OCI-LY1 (cell line): ENCODE data around the gene BCHE.

ENCODE experiments used
- EZH2 ChIP-seq: fragments of 200-600 bp; sonication (generic), shearing (Covaris generic); IDR thresholded peaks from 2 replicates; pipeline ENCODE4 v1.8.0; 2017; ENCODE audit warnings: borderline replicate concordance, mixed run types, mild to moderate bottlenecking, antibody characterized with exemption, low read length, moderate library complexity, mixed read lengths
- TF ChIP-seq, protein P1 (sequence below): fragments of 200-600 bp; sonication (generic), shearing (Covaris generic); IDR thresholded peaks from 2 replicates; pipeline ENCODE4 v1.5.1; 2017; ENCODE audit warnings: mild to moderate bottlenecking, antibody characterized with exemption, low read length, moderate library complexity, mixed read lengths

DNA sequence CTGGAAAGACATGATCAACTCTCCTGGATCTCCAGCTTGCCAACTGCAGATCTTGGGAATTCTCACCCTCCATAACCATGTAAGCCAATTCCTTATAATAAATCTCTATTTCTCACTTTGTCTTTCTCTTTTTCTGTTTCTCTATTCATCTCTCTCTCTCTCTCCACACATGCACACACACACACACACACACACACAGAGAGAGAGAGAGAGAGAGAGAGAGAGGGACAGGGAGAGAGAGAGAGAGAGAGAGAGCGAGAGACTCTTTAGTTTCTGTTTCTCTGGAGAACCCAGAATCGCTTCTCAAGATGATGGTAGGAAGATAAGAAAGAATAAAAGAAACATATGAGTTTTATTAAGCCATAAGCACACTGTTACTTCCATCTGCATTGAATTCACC is 111.9 kb downstream of the BCHE start:
- no peak for TF ChIP-seq EZH2
- TF ChIP-seq, protein P1, sequence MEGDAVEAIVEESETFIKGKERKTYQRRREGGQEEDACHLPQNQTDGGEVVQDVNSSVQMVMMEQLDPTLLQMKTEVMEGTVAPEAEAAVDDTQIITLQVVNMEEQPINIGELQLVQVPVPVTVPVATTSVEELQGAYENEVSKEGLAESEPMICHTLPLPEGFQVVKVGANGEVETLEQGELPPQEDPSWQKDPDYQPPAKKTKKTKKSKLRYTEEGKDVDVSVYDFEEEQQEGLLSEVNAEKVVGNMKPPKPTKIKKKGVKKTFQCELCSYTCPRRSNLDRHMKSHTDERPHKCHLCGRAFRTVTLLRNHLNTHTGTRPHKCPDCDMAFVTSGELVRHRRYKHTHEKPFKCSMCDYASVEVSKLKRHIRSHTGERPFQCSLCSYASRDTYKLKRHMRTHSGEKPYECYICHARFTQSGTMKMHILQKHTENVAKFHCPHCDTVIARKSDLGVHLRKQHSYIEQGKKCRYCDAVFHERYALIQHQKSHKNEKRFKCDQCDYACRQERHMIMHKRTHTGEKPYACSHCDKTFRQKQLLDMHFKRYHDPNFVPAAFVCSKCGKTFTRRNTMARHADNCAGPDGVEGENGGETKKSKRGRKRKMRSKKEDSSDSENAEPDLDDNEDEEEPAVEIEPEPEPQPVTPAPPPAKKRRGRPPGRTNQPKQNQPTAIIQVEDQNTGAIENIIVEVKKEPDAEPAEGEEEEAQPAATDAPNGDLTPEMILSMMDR, result no peak
